ENCODE data around the gene C1orf35. TPM values are rescaled to one million over a fixed set of nuclear protein-coding genes. Genes with fewer than 3 reads are reported as not detected.
A peak's percentile ranks its signal among the peaks of the same experiment; 100 is the strongest.

C1orf35 gene
- total RNA-seq, 1 donor from 2014 or later = 2.4 TPM

DNA sequence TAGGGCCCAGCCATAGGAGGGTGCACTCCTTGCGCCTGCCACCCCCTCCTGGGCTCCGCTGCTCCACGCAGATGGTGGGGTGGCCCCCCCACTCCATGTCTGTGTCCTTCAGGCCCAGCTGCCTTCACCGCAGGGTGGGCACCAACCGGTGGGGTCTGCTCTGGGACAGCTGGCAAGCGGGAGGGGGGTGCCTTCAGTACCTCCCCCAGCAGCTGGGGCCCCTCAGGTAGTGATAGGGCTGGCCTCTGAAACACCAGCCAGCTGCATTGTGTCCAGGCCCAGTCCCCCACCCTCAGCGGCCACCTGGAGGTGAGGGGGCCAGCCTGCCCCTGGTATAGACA, 47.0 kb upstream of the C1orf35 start:
- H3K4me1 ChIP-seq = peaks cover 8 to 30% of the 10 kb centered on the region in 2 donors
- no peak for DNase-seq (ENCODE audit: low spot score in 2 of 2)
- H3K9me3 ChIP-seq = no peaks in the 10 kb centered on the region
- peak overlapping the region; percentile 81 to 93 for H3K27ac ChIP-seq
- no peaks in the 10 kb centered on the region for H3K27me3 ChIP-seq
- intact Hi-C loops (cut with DNase I) = no loop called here
- TF ChIP-seq, protein P1, sequence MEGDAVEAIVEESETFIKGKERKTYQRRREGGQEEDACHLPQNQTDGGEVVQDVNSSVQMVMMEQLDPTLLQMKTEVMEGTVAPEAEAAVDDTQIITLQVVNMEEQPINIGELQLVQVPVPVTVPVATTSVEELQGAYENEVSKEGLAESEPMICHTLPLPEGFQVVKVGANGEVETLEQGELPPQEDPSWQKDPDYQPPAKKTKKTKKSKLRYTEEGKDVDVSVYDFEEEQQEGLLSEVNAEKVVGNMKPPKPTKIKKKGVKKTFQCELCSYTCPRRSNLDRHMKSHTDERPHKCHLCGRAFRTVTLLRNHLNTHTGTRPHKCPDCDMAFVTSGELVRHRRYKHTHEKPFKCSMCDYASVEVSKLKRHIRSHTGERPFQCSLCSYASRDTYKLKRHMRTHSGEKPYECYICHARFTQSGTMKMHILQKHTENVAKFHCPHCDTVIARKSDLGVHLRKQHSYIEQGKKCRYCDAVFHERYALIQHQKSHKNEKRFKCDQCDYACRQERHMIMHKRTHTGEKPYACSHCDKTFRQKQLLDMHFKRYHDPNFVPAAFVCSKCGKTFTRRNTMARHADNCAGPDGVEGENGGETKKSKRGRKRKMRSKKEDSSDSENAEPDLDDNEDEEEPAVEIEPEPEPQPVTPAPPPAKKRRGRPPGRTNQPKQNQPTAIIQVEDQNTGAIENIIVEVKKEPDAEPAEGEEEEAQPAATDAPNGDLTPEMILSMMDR (IDR thresholded peaks at IDR 0.05) = no peak
- H3K4me3 ChIP-seq = peak overlapping the region in 1 of 2 donors; percentile 34
- H3K36me3 ChIP-seq = peaks cover 22 to 35% of the 10 kb centered on the region in 2 donors

DNA sequence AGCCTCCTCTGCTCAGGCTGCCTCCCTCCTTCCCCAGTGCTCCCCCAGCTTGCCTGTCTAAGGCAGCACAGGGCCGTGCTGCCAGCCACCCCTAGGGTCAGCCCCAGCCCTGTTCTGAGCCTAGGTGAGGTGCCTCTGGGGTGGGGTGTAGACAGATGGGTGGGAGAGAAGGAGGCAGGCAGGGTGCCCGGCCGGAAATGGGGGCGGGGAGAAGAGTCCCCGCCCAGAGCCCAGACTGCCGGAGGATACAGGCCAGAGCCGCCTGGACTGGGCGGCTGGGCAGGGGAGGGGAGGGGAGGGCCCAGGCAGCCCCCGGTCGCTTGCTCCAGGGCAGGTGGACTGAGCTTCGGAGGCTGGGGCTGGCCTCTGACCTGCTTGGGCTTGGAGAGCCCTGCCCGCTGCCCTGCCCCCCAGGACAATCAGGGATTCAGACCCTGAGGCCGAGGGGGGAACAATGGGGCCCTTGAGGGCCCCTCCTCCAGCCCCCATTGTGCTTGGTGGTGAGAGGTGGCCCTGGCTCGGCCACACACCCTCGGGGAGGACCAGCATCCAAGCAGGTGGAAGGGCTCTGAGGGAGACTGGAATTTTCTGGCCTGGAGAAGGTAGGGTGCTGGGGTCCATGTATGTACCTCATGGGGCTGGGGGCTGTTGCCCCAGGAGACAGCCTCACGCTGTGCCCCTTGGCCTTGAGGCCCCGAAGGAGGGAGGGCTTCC, 46.4 kb upstream of the C1orf35 start, which contains the start of gene GJC2:
GJC2 (plus strand) TSS at position 525 of the 714 bp plus-strand sequence. CDS start 7,829 bp downstream, outside the sequence.
- H3K27me3 ChIP-seq = no peaks in the 10 kb centered on the region
- intact Hi-C loops (cut with DNase I) = loop anchor here (1.0 kb wide), 2 partner anchors 9 to 16 kb away; partner anchors contain the start of genes GUK1 and IBA57
- peaks cover 22 to 35% of the 10 kb centered on the region in 2 donors for H3K36me3 ChIP-seq
- H3K4me3 ChIP-seq = peak within 1 kb of the TSS in 1 of 2 donors; percentile 34
- H3K9me3 ChIP-seq = no peaks in the 10 kb centered on the region
- H3K27ac ChIP-seq = peak within 1 kb of the TSS; percentile 81 to 93
- H3K4me1 ChIP-seq = peaks cover 8 to 31% of the 10 kb centered on the region in 2 donors
- DNase-seq (ENCODE audit: low spot score in 2 of 2) = no peak
- TF ChIP-seq, protein P1 (IDR thresholded peaks at IDR 0.05) = no peak

DNA sequence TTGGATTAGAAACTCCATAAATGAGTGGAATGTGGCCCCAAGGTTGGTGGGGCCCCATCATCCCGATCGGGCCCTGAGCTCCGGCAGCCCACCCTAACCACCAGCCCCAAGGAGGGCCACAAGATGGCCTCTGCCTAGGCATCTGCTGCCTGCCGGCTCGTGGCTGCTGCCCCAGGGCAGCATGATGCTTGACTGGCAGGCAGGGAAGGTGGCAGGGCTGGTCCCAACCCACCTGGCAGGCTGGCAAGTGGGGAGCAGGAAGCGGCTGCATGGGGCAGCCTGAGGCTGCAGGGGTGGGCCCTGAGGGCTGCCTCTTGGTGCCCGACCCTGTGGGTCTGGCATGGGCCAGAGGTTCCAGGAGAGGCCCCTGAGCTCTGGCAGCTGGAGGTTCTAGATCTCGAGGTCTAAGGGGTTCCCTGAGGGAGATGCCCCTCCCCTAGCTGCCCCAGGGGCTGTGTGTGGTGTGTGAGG, 45.8 kb upstream of the C1orf35 start:
- H3K27me3 ChIP-seq = no peaks in the 10 kb centered on the region
- peak overlapping the region; percentile 81 to 93 for H3K27ac ChIP-seq
- H3K9me3 ChIP-seq = no peaks in the 10 kb centered on the region
- TF ChIP-seq, protein P1 (IDR thresholded peaks at IDR 0.05) = no peak
- H3K4me1 ChIP-seq = peaks cover 8 to 37% of the 10 kb centered on the region in 2 donors
- no peak overlapping the region for H3K4me3 ChIP-seq
- H3K36me3 ChIP-seq = peaks cover 22 to 35% of the 10 kb centered on the region in 2 donors
- intact Hi-C loops (cut with DNase I) = loop anchor here (1.0 kb wide), 2 partner anchors 9 to 16 kb away; partner anchors contain the start of genes GUK1 and IBA57
- DNase-seq (ENCODE audit: low spot score in 2 of 2) = no peak

DNA sequence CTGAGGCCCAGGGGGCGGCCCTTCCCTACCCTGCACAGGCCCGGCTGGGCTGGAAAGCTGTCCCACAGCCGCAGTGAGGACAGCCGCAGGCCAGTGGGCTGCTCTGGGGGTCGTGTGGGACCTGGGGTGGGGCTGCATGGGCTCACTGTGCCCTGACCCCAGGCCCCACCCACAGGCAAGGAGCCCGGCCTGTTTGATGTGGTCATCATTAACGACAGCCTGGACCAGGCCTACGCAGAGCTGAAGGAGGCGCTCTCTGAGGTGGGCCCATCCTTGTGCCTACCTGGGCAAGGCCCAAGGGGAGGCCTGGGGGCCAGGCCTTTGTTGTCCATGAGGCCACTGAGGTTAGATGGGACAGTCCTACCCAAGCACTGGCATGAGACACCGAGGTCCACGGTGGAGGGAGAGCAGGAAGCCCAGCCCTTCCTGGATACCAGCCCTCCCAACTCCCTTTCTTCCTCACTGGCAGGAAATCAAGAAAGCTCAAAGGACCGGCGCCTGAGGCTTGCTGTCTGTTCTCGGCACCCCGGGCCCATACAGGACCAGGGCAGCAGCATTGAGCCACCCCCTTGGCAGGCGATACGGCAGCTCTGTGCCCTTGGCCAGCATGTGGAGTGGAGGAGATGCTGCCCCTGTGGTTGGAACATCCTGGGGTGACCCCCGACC, 45.2 kb upstream of the C1orf35 start:
- peak in 1 of 2 donors; percentile 66 for DNase-seq (ENCODE audit: low spot score in 2 of 2)
- intact Hi-C loops (cut with DNase I) = no loop called here
- Histone ChIP-seq H3K27me3 (no peaks in the 10 kb centered on the region), H3K4me1 (peaks cover 8 to 41% of the 10 kb centered on the region in 2 donors), H3K9me3 (no peaks in the 10 kb centered on the region), H3K27ac (peak overlapping the region; percentile 81 to 93), H3K4me3 (no peak overlapping the region), H3K36me3 (peaks cover 22 to 35% of the 10 kb centered on the region in 2 donors)
- TF ChIP-seq, protein P1 (IDR thresholded peaks at IDR 0.05) = no peak

DNA sequence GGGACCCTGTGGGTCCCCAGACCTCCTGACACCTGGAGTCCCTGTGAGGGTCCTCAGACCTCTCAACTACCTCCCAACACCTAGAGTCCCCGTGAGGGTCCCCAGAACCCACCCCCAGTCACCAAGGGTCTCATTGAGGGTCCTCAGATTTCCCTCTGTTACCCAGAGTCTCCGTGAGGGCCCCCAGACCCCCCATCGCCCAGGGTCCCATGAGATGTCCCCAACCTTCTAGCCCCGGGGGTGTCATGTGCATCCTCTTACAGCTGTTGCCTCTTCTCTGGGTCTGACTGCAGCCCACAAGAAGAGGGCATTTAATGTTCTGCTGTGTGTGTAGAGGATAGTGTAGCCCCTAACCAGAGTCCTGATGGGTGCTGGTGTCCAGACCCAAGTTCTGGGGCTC, 44.6 kb upstream of the C1orf35 start:
- Histone ChIP-seq H3K4me3 (no peak overlapping the region), H3K27me3 (no peaks in the 10 kb centered on the region), H3K36me3 (peaks cover 22 to 35% of the 10 kb centered on the region in 2 donors), H3K9me3 (no peaks in the 10 kb centered on the region), H3K27ac (peak overlapping the region; percentile 81 to 93), H3K4me1 (peaks cover 8 to 46% of the 10 kb centered on the region in 2 donors)
- intact Hi-C loops (cut with DNase I) = no loop called here
- TF ChIP-seq, protein P1 (IDR thresholded peaks at IDR 0.05) = no peak
- no peak for DNase-seq (ENCODE audit: low spot score in 2 of 2)

All from ascending aorta (tissue), 2 donors.